ENCODE results near the gene LBH. TPM values are rescaled to one million over a fixed set of nuclear protein-coding genes. Genes with fewer than 3 reads are reported as not detected.

Gene LBH
- total RNA-seq, 4 donors from 2014 or later: 120 to 1,007 (median 283) TPM

GRCh38 chr2:30296496-30296895 lies 65.2 kb downstream of the LBH start:
- intact Hi-C loops (cut with DNase I): no loop called here
- Histone ChIP-seq H3K27ac (replicated peaks in 1 of 4) (no peak overlapping the region), H3K4me1 (peaks cover 29 to 40% (median 35%) of the 10 kb centered on the region in 4 donors), H3K4me3 (no peak overlapping the region), H3K36me3 (no peaks in the 10 kb centered on the region), H3K9me3 (no peaks in the 10 kb centered on the region), H3K27me3 (no peaks in the 10 kb centered on the region)
- TF ChIP-seq POLR2A (IDR thresholded peaks at IDR 0.05; ENCODE audit: low read depth) (no peak), CTCF (IDR thresholded peaks at IDR 0.05) (no peak), EP300 (IDR thresholded peaks at IDR 0.05) (no peak), POLR2AphosphoS5 (IDR thresholded peaks at IDR 0.05) (no peak)
- DNase-seq (ENCODE audit: extremely low spot score): no peak

GRCh38 chr2:30298302-30298701 lies 67.0 kb downstream of the LBH start:
- TF ChIP-seq POLR2A (IDR thresholded peaks at IDR 0.05; ENCODE audit: low read depth): no peak
- no peak for TF ChIP-seq POLR2AphosphoS5 (IDR thresholded peaks at IDR 0.05)
- no peak for TF ChIP-seq CTCF (IDR thresholded peaks at IDR 0.05)
- no peak for TF ChIP-seq EP300 (IDR thresholded peaks at IDR 0.05)
- 86% methylated on average over 6 of the region's 6 CpGs for WGBS
- Histone ChIP-seq H3K27me3 (no peaks in the 10 kb centered on the region), H3K27ac (replicated peaks in 1 of 4) (peak overlapping the region in 1 of 4 donors; percentile 83), H3K9me3 (no peaks in the 10 kb centered on the region), H3K4me1 (peaks cover 34 to 43% (median 37%) of the 10 kb centered on the region in 4 donors), H3K36me3 (no peaks in the 10 kb centered on the region), H3K4me3 (no peak overlapping the region)
- intact Hi-C loops (cut with DNase I): no loop called here
- DNase-seq (ENCODE audit: extremely low spot score): no peak

- intact Hi-C loops (cut with DNase I): loop anchor here (5.0 kb wide), 2 partner anchors 62 to 392 kb away; no protein-coding TSS in a partner anchor
- no peak for DNase-seq (ENCODE audit: extremely low spot score)
- 62% methylated on average over 3 of the region's 3 CpGs for WGBS
- peak overlapping the region in 1 of 4 donors; percentile 40 for H3K4me3 ChIP-seq
- TF ChIP-seq CTCF (IDR thresholded peaks at IDR 0.05) (no peak), EP300 (IDR thresholded peaks at IDR 0.05) (no peak), POLR2AphosphoS5 (IDR thresholded peaks at IDR 0.05) (no peak), POLR2A (IDR thresholded peaks at IDR 0.05; ENCODE audit: low read depth) (no peak)
- H3K4me1 ChIP-seq: peaks cover 28 to 36% (median 32%) of the 10 kb centered on the region in 4 donors
- no peaks in the 10 kb centered on the region for H3K9me3 ChIP-seq
- H3K27ac ChIP-seq (replicated peaks in 1 of 4): peak overlapping the region; percentile 82 to 87 (median 84)
- H3K27me3 ChIP-seq: no peaks in the 10 kb centered on the region
- no peaks in the 10 kb centered on the region for H3K36me3 ChIP-seq
These were observed 68.8 kb downstream of the LBH start for GRCh38 chr2:30300122-30300455.

GRCh38 chr2:30300456-30301221 lies 69.3 kb downstream of the LBH start:
- H3K36me3 ChIP-seq: no peaks in the 10 kb centered on the region
- H3K9me3 ChIP-seq: no peaks in the 10 kb centered on the region
- 32% methylated on average over 6 of the region's 6 CpGs for WGBS
- peaks cover 28 to 36% (median 32%) of the 10 kb centered on the region in 4 donors for H3K4me1 ChIP-seq
- intact Hi-C loops (cut with DNase I): loop anchor here (5.0 kb wide), 2 partner anchors 62 to 392 kb away; no protein-coding TSS in a partner anchor
- DNase-seq (ENCODE audit: extremely low spot score): no peak
- TF ChIP-seq EP300 (IDR thresholded peaks at IDR 0.05): peak; percentile 71
- peak; percentile 63 to 94 for TF ChIP-seq POLR2AphosphoS5 (IDR thresholded peaks at IDR 0.05)
- no peak for TF ChIP-seq POLR2A (IDR thresholded peaks at IDR 0.05; ENCODE audit: low read depth)
- no peak for TF ChIP-seq CTCF (IDR thresholded peaks at IDR 0.05)
- peak overlapping the region in 1 of 4 donors; percentile 40 for H3K4me3 ChIP-seq
- peak overlapping the region; percentile 82 to 88 (median 85) for H3K27ac ChIP-seq (replicated peaks in 1 of 4)
- H3K27me3 ChIP-seq: no peaks in the 10 kb centered on the region

Measured in esophagus muscularis mucosa (tissue), 4 donors.